ENCODE measurements around the gene CBARP. TPM values are rescaled to one million over a fixed set of nuclear protein-coding genes. Genes with fewer than 3 reads are reported as not detected.

The CBARP gene
- total and polyA plus RNA-seq, 2 of the 13 experiments (the other 11 are each of a cell fraction or from before 2014, with no cell fraction given), result 1.2 to 1.4 TPM

GRCh38 chr19:1252221-1252820 is 14.5 kb upstream of the CBARP start (continued):
- TF ChIP-seq PAXIP1 (CRISPR knock-in tag; conservative IDR thresholded peaks at IDR 0.05), result peak; percentile 80
- TF ChIP-seq ZNF10 (CRISPR knock-in tag; IDR thresholded peaks at IDR 0.05; ENCODE audit: borderline replicate concordance, low read depth), result no peak
- TF ChIP-seq ZBTB42 (CRISPR knock-in tag; IDR thresholded peaks at IDR 0.05), result 0 out of 2 replicates have a peak, but pooled peaks have one; percentile 32
- no peak for TF ChIP-seq HINFP (CRISPR knock-in tag; IDR thresholded peaks at IDR 0.05; ENCODE audit: low read depth)
- 0 out of 2 replicates have a peak, but pooled peaks have one; percentile 14 for TF ChIP-seq NRL (CRISPR knock-in tag; IDR thresholded peaks at IDR 0.05; ENCODE audit: borderline replicate concordance)
- no peak for TF ChIP-seq ZNF124 (CRISPR knock-in tag; IDR thresholded peaks at IDR 0.05)
- no peak for TF ChIP-seq ZBTB4 (CRISPR knock-in tag; IDR thresholded peaks at IDR 0.05; ENCODE audit: borderline replicate concordance)
- TF ChIP-seq ZNF710 (CRISPR knock-in tag; IDR thresholded peaks at IDR 0.05; ENCODE audit: borderline replicate concordance), result 0 out of 2 replicates have a peak, but pooled peaks have one; percentile 33
- TF ChIP-seq KMT2B (CRISPR knock-in tag; IDR thresholded peaks at IDR 0.05), result no peak
- TF ChIP-seq ZBTB25 (CRISPR knock-in tag; IDR thresholded peaks at IDR 0.05), result no peak; the same call in 1 of the 2 replicates
- TF ChIP-seq PAX8 (CRISPR knock-in tag; IDR thresholded peaks at IDR 0.05; ENCODE audit: borderline replicate concordance), result no peak
- peak; percentile 56; the same call in 1 of the 2 replicates for TF ChIP-seq NCOR1 (IDR thresholded peaks at IDR 0.05; ENCODE audit: borderline replicate concordance, low read length)
- peak in 1 of 2 experiments; percentile 60; a peak in 2 of 4 replicates for TF ChIP-seq EP300 (IDR thresholded peaks at IDR 0.05; ENCODE audit: low read depth in 2 of 2, low read length in 2 of 2)
- no peak for TF ChIP-seq EP300 (CRISPR knock-in tag; IDR thresholded peaks at IDR 0.05; ENCODE audit: borderline replicate concordance)
- TF ChIP-seq GABPA (IDR thresholded peaks at IDR 0.05; ENCODE audit: low read depth, low read length), result no peak
- peak; percentile 53 for TF ChIP-seq GABPA (CRISPR knock-in tag; IDR thresholded peaks at IDR 0.05; ENCODE audit: low read depth)
- no peak for TF ChIP-seq THYN1 (CRISPR knock-in tag; IDR thresholded peaks at IDR 0.05; ENCODE audit: borderline replicate concordance, low read depth)
